HEK293T (cell line): ENCODE measurements around the gene ABCB9.
"Not testable (repeated sequence)": the region's sequence is repeated elsewhere in the genome, so short reads cannot be mapped to it uniquely, and the experiment has no call there.

Experiments used
- CTCF ChIA-PET: fragments of 350-600 bp; formaldehyde crosslinking; extraction: SDS; loops from one replicate; lab custom pipeline; 2021; ENCODE audit warnings: antibody characterized with exemption, inconsistent platforms; lab: Yijun Ruan, JAX
- POLR2A ChIA-PET: fragments of 350-600 bp; formaldehyde crosslinking; extraction: SDS; loops from one replicate; lab custom pipeline; 2020; ENCODE audit warnings: antibody characterized with exemption, inconsistent platforms; lab: Yijun Ruan, JAX
- DNase-seq: peaks from one replicate; pipeline ENCODE4 v3.0.0; 2012; ENCODE audit warnings: mixed read lengths; ENCODE audit errors: extremely low spot score
- ARNT ChIP-seq: fragments of 450-650 bp; IDR thresholded peaks from 2 replicates; pipeline ENCODE4 v1.6.1; 2017; ENCODE audit warnings: mild to moderate bottlenecking
- BHLHE40 ChIP-seq: fragments of 450-650 bp; IDR thresholded peaks from 2 replicates; pipeline ENCODE4 v1.6.1; 2016; ENCODE audit warnings: mild to moderate bottlenecking, moderate library complexity, borderline replicate concordance
- CTBP1 ChIP-seq: fragments of 450-650 bp; IDR thresholded peaks from 2 replicates; pipeline ENCODE4 v1.6.1; 2016; ENCODE audit warnings: borderline replicate concordance
- ELF4 ChIP-seq: fragments of 450-650 bp; IDR thresholded peaks from 2 replicates; pipeline ENCODE4 v1.6.1; 2017; ENCODE audit warnings: antibody characterized with exemption
- FOXA1 ChIP-seq: fragments of 450-650 bp; IDR thresholded peaks from 2 replicates; pipeline ENCODE4 v1.6.1; 2016; ENCODE audit warnings: mild to moderate bottlenecking
- FOXK2 ChIP-seq: fragments of 450-650 bp; IDR thresholded peaks from 2 replicates; pipeline ENCODE4 v1.6.1; 2016; ENCODE audit warnings: mild to moderate bottlenecking
- FOXM1 ChIP-seq: fragments of 450-650 bp; IDR thresholded peaks from 2 replicates; pipeline ENCODE4 v1.6.1; 2017; ENCODE audit warnings: mild to moderate bottlenecking, borderline replicate concordance
- HDGF ChIP-seq: fragments of 450-650 bp; IDR thresholded peaks from 2 replicates; pipeline ENCODE4 v1.6.1; 2017; ENCODE audit warnings: antibody characterized with exemption, borderline replicate concordance
- L3MBTL2 ChIP-seq: fragments of 450-650 bp; conservative IDR thresholded peaks from 2 replicates; pipeline ENCODE4 v1.6.1; 2016; ENCODE audit warnings: mild to moderate bottlenecking
- LEF1 ChIP-seq: fragments of 450-650 bp; IDR thresholded peaks from 2 replicates; pipeline ENCODE4 v1.6.1; 2017; ENCODE audit warnings: mild to moderate bottlenecking, borderline replicate concordance
- NFRKB ChIP-seq: fragments of 450-650 bp; IDR thresholded peaks from 2 replicates; pipeline ENCODE4 v1.6.1; 2016; ENCODE audit warnings: mild to moderate bottlenecking, moderate library complexity
- SP1 ChIP-seq: fragments of 450-650 bp; IDR thresholded peaks from 2 replicates; pipeline ENCODE4 v1.6.1; 2017
- SUZ12 ChIP-seq: fragments of 450-650 bp; IDR thresholded peaks from 2 replicates; pipeline ENCODE4 v1.6.1; 2016; ENCODE audit warnings: mild to moderate bottlenecking
- TARDBP ChIP-seq: fragments of 450-650 bp; IDR thresholded peaks from 2 replicates; pipeline ENCODE4 v1.6.1; 2016
- ZNF384 ChIP-seq: fragments of 450-650 bp; IDR thresholded peaks from 2 replicates; pipeline ENCODE4 v1.6.1; 2016
- TF ChIP-seq, protein P1 (sequence below): fragments of 450-650 bp; IDR thresholded peaks from 2 replicates; pipeline ENCODE4 v1.6.1; 2016

The ABCB9 gene

DNA sequence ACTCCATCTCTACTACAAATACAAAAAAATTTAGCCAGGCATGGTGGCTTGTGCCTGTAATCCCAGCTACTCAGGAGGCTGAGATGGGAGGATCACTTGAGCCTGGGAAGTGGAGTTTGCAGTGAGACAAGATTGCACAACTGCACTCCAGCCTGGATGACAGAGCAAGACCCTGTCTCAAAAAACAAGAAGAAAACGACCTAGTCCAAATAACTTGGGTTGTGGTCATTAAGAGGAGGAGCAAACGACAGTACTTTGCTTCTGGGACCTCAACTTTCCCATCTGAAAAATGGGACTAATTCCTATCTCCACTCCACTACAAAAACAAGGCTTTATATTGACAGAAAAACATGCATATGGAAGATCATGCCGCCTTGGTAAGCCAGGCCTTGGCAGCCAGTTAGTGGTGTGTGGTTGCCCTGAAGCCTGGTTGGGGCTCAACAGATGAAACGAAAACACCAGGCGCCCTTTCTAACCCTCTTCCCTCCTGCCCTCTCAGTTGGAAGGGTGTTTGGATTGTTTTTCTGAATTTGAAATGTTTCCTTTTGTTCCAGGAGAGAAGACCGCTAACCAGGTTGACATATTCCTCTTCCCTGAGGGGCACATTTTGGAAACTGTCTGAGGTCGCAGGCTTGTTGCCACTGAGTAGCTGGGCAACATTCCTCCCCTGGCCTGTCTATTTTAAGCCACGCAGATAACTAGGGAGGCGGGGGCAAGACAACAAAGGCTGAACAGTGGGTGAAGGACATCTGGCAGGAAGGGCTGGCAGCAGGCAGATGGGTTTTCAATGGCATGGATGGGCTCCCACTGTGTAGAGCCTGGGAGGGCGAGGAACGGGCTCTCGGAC is 56.6 kb downstream of the ABCB9 start:
- ChIA-PET CTCF (no interaction called here), POLR2A (no interaction called here)
- no peak for DNase-seq
- no peak for TF ChIP-seq BHLHE40
- no peak for TF ChIP-seq CTBP1
- no peak for TF ChIP-seq FOXA1
- no peak for TF ChIP-seq ARNT
- no peak for TF ChIP-seq HDGF
- no peak for TF ChIP-seq LEF1
- TF ChIP-seq FOXM1: no peak
- TF ChIP-seq SP1: no peak
- TF ChIP-seq ZNF384: no peak
- TF ChIP-seq TARDBP: no peak
- TF ChIP-seq SUZ12: no peak
- TF ChIP-seq L3MBTL2: no peak
- TF ChIP-seq FOXK2: no peak
- TF ChIP-seq NFRKB: no peak

DNA sequence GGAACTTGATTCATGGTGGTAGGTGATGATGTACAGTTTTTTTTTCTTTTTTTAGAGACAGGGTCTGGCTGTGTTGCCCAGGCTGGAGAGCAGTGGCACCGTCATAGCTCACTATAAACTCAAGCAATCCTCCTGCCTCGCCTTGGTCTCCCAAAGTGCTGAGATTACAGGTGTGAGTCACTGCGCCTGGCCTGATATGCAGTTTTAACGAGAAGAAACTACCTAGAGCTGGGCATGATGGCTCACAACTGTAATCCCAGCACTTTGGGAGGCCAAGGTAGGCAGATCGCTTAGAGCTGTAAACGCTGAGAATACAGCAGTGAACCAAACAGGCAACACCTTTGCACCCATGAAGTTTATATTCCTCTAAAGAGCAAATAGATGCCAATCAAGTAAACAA is 57.3 kb downstream of the ABCB9 start:
- ChIA-PET POLR2A (no interaction called here), CTCF (interaction anchor here (0.7 kb wide), 1 partner anchor 10 kb away, joined by 3 read pairs; no protein-coding TSS in a partner anchor)
- no peak for DNase-seq
- TF ChIP-seq BHLHE40 (no peak), FOXM1 (no peak)

- CTCF ChIA-PET, DNase-seq, POLR2A ChIA-PET: not testable (repeated sequence)
These were observed 61.0 kb downstream of the ABCB9 start for GRCh38 chr12:122905258-122905657.

GRCh38 chr12:122903693-122904034 is 62.6 kb downstream of the ABCB9 start:
- no peak for DNase-seq
- ChIA-PET POLR2A (no interaction called here), CTCF (interaction anchor here (0.6 to 0.7 kb wide), 2 partner anchors 9 to 42 kb away, joined by 4 to 5 read pairs; no protein-coding TSS in a partner anchor)
- TF ChIP-seq ZNF384: no peak
- no peak for TF ChIP-seq ARNT
- TF ChIP-seq SUZ12: no peak
- TF ChIP-seq BHLHE40: no peak
- TF ChIP-seq LEF1: no peak
- no peak for TF ChIP-seq HDGF
- TF ChIP-seq TARDBP: no peak
- TF ChIP-seq FOXA1: no peak
- TF ChIP-seq ELF4: no peak
- no peak for TF ChIP-seq L3MBTL2
- no peak for TF ChIP-seq SP1
- no peak for TF ChIP-seq CTBP1
- TF ChIP-seq FOXK2: no peak

- no peak for DNase-seq
- POLR2A ChIA-PET: no interaction called here
- CTCF ChIA-PET: interaction anchor here (0.6 to 0.7 kb wide), 2 partner anchors 10 to 41 kb away, joined by 4 to 5 read pairs; no protein-coding TSS in a partner anchor
- TF ChIP-seq ELF4 (no peak), L3MBTL2 (no peak), SUZ12 (no peak), HDGF (no peak), TARDBP (no peak), FOXA1 (no peak), FOXK2 (no peak), ARNT (no peak), BHLHE40 (no peak), NFRKB (no peak), ZNF384 (no peak), CTBP1 (no peak), LEF1 (no peak)
- TF ChIP-seq, protein P1, sequence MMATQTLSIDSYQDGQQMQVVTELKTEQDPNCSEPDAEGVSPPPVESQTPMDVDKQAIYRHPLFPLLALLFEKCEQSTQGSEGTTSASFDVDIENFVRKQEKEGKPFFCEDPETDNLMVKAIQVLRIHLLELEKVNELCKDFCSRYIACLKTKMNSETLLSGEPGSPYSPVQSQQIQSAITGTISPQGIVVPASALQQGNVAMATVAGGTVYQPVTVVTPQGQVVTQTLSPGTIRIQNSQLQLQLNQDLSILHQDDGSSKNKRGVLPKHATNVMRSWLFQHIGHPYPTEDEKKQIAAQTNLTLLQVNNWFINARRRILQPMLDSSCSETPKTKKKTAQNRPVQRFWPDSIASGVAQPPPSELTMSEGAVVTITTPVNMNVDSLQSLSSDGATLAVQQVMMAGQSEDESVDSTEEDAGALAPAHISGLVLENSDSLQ: no peak
These were observed 63.2 kb downstream of the ABCB9 start for GRCh38 chr12:122902854-122903692.

- ChIA-PET POLR2A (no interaction called here), CTCF (interaction anchor here (0.6 to 1.0 kb wide), 2 partner anchors 11 to 303 kb away, joined by 3 read pairs; no protein-coding TSS in a partner anchor)
- TF ChIP-seq, protein P1: no peak
- TF ChIP-seq ZNF384 (no peak), NFRKB (no peak), TARDBP (no peak), SP1 (no peak), ARNT (no peak), FOXK2 (no peak), ELF4 (no peak), FOXA1 (no peak), CTBP1 (no peak), SUZ12 (no peak), BHLHE40 (no peak), L3MBTL2 (no peak), LEF1 (no peak)
- no peak for DNase-seq
These were observed 66.4 kb downstream of the ABCB9 start for GRCh38 chr12:122899887-122900286.
